ENCODE results near the gene MAB21L4. TPM values are rescaled to one million over a fixed set of nuclear protein-coding genes. Genes with fewer than 3 reads are reported as not detected.

The MAB21L4 gene
- total RNA-seq, 1 donor from 2014 or later: 2.1 TPM

- no peak for DNase-seq (ENCODE audit: low read depth)
- no peaks in the 10 kb centered on the region for H3K36me3 ChIP-seq (ENCODE audit: control insufficient read depth, insufficient read depth, low read length)
- peaks cover 19% of the 10 kb centered on the region for H3K27me3 ChIP-seq (ENCODE audit: control insufficient read depth, insufficient read depth, low read length)
- TF ChIP-seq, protein P1, sequence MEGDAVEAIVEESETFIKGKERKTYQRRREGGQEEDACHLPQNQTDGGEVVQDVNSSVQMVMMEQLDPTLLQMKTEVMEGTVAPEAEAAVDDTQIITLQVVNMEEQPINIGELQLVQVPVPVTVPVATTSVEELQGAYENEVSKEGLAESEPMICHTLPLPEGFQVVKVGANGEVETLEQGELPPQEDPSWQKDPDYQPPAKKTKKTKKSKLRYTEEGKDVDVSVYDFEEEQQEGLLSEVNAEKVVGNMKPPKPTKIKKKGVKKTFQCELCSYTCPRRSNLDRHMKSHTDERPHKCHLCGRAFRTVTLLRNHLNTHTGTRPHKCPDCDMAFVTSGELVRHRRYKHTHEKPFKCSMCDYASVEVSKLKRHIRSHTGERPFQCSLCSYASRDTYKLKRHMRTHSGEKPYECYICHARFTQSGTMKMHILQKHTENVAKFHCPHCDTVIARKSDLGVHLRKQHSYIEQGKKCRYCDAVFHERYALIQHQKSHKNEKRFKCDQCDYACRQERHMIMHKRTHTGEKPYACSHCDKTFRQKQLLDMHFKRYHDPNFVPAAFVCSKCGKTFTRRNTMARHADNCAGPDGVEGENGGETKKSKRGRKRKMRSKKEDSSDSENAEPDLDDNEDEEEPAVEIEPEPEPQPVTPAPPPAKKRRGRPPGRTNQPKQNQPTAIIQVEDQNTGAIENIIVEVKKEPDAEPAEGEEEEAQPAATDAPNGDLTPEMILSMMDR (IDR thresholded peaks at IDR 0.05; ENCODE audit: insufficient read depth, low read length, poor library complexity, severe bottlenecking): no peak
- H3K4me3 ChIP-seq (ENCODE audit: low read depth, low read length): no peak overlapping the region
These were observed 56.5 kb downstream of the MAB21L4 start for GRCh38 chr2:240839152-240840143.

- no peaks in the 10 kb centered on the region for H3K36me3 ChIP-seq (ENCODE audit: control insufficient read depth, insufficient read depth, low read length)
- TF ChIP-seq, protein P1 (IDR thresholded peaks at IDR 0.05; ENCODE audit: insufficient read depth, low read length, poor library complexity, severe bottlenecking): no peak
- no peak overlapping the region for H3K4me3 ChIP-seq (ENCODE audit: low read depth, low read length)
- no peak for DNase-seq (ENCODE audit: low read depth)
- peaks cover 24% of the 10 kb centered on the region for H3K27me3 ChIP-seq (ENCODE audit: control insufficient read depth, insufficient read depth, low read length)
These were observed 58.3 kb downstream of the MAB21L4 start for GRCh38 chr2:240837621-240838020.

DNA sequence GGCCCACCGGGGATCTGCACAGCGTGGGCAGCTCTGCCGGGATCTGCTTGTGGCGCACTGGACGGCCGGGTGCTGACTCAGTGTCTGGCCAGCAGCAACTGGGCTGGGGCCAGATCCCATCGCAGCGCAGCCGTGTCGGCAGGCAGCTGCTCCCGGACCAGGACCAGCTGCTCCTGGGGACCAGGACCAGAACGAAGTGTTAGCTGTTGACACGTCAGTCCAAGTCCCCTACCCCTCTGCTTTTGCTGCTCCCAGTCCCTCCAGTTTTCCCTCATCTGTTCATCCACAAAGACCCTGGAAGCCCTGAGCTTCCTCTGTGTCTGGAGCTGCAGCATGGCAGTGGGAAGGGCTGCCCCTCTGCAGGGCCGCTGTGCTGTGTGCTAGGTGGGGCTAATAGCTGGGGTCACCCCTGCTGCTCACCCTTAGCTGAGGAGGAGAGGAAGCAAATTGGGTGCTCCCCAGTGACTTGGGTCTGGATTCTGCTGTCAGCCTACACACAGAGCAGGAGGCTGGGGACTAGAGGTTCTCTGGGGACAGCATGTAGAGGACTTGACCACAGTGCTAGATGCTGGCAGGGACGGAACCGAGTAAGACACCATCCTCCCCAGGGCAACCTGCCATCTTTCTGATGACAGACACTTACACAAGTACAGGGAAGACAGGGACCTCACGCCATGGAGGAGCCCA, 59.0 kb downstream of the MAB21L4 start:
- no peak for DNase-seq (ENCODE audit: low read depth)
- Histone ChIP-seq H3K36me3 (ENCODE audit: control insufficient read depth, insufficient read depth, low read length) (no peaks in the 10 kb centered on the region), H3K4me3 (ENCODE audit: low read depth, low read length) (no peak overlapping the region), H3K27me3 (ENCODE audit: control insufficient read depth, insufficient read depth, low read length) (peaks cover 30% of the 10 kb centered on the region)
- TF ChIP-seq, protein P1 (IDR thresholded peaks at IDR 0.05; ENCODE audit: insufficient read depth, low read length, poor library complexity, severe bottlenecking): no peak

Other genes starting within 250 kb of the MAB21L4 start
- not detected in 2 replicates for gene AQP12B, start 213.3 kb downstream of the MAB21L4 start, total RNA-seq
- not detected in 2 replicates for gene AQP12A, start 204.3 kb downstream of the MAB21L4 start, total RNA-seq
- 178 and 203 TPM in 2 replicates for gene KIF1A, start 75.9 kb downstream of the MAB21L4 start, total RNA-seq
- 0.25 TPM in 1 of 2 replicates, not detected in the other for gene AGXT, start 27.3 kb downstream of the MAB21L4 start, total RNA-seq
- gene CROCC2, start 10.2 kb upstream of the MAB21L4 start, total RNA-seq: not detected in 2 replicates
- 2.2 and 5.1 TPM in 2 replicates for gene SNED1, start 102.5 kb upstream of the MAB21L4 start, total RNA-seq
- gene MTERF4, start 206.1 kb upstream of the MAB21L4 start, total RNA-seq: 33.3 and 41.9 TPM in 2 replicates